ENCODE data around the gene TOP2B. TPM values are rescaled to one million over a fixed set of nuclear protein-coding genes. Genes with fewer than 3 reads are reported as not detected.

TOP2B gene
- total RNA-seq, 1 experiment from 2014 or later: 106 TPM

GRCh38 chr3:25567806-25568524 lies 96.7 kb downstream of the TOP2B start:
- Histone ChIP-seq H3K4me2 (no peak overlapping the region), H3K79me2 (ENCODE audit: low read depth) (no peaks in the 10 kb centered on the region), H3K4me3 (no peak overlapping the region), H3K4me1 (replicated peaks; ENCODE audit: insufficient read depth) (no peaks in the 10 kb centered on the region), H2AFZ (no peak overlapping the region), H3K9me3 (ENCODE audit: insufficient read depth, low read depth) (no peaks in the 10 kb centered on the region), H3F3A (ENCODE audit: insufficient read depth, low read depth) (no peaks in the 10 kb centered on the region), H3K9me2 (ENCODE audit: insufficient read depth) (no peaks in the 10 kb centered on the region; the same call in 1 of the 2 replicates), H3K27ac (no peak overlapping the region), H3K36me3 (ENCODE audit: low read depth) (no peaks in the 10 kb centered on the region), H3K27me3 (ENCODE audit: insufficient read depth, low read depth) (no peaks in the 10 kb centered on the region), H4K20me1 (ENCODE audit: insufficient read depth) (no peaks in the 10 kb centered on the region)
- no TSS peak for BruUV-seq (replicated peaks)
- ChIA-PET POLR2A (ENCODE audit: unreplicated experiment) (no interaction called here), CTCF (interaction anchor here (0.6 kb wide), 1 partner anchor 9 kb away, joined by 3 read pairs; no protein-coding TSS in a partner anchor)
- TF ChIP-seq CTCF (conservative IDR thresholded peaks at IDR 0.05) (no peak), EZH2 (IDR thresholded peaks at IDR 0.05; ENCODE audit: low read depth) (no peak)
- DNase-seq: no peak
- intact Hi-C loops (cut with micrococcal nuclease; ENCODE audit: unreplicated experiment): no loop called here

GRCh38 chr3:25567388-25567787 lies 97.3 kb downstream of the TOP2B start:
- POLR2A ChIA-PET (ENCODE audit: unreplicated experiment): no interaction called here
- no TSS peak for BruUV-seq (replicated peaks)

GRCh38 chr3:25566358-25566920 lies 98.3 kb downstream of the TOP2B start:
- ChIA-PET POLR2A (ENCODE audit: unreplicated experiment) (no interaction called here), CTCF (no interaction called here)
- no peaks in the 10 kb centered on the region for H3K9me3 ChIP-seq (ENCODE audit: insufficient read depth, low read depth)
- no peaks in the 10 kb centered on the region for H4K20me1 ChIP-seq (ENCODE audit: insufficient read depth)
- H3K79me2 ChIP-seq (ENCODE audit: low read depth): no peaks in the 10 kb centered on the region
- intact Hi-C loops (cut with micrococcal nuclease; ENCODE audit: unreplicated experiment): no loop called here
- H3K9me2 ChIP-seq (ENCODE audit: insufficient read depth): no peaks in the 10 kb centered on the region; the same call in 1 of the 2 replicates
- no peaks in the 10 kb centered on the region for H3K36me3 ChIP-seq (ENCODE audit: low read depth)
- H3F3A ChIP-seq (ENCODE audit: insufficient read depth, low read depth): no peaks in the 10 kb centered on the region
- no peak for TF ChIP-seq CTCF (conservative IDR thresholded peaks at IDR 0.05)
- no peak overlapping the region for H3K4me2 ChIP-seq
- no peaks in the 10 kb centered on the region for H3K27me3 ChIP-seq (ENCODE audit: insufficient read depth, low read depth)
- H3K4me1 ChIP-seq (replicated peaks; ENCODE audit: insufficient read depth): no peaks in the 10 kb centered on the region
- no peak overlapping the region for H3K27ac ChIP-seq
- no peak for DNase-seq
- BruUV-seq (replicated peaks): no TSS peak
- H2AFZ ChIP-seq: no peak overlapping the region
- no peak overlapping the region for H3K4me3 ChIP-seq

More at GRCh38 chr3:25567388-25567787, 97.3 kb downstream of the TOP2B start:
- no peaks in the 10 kb centered on the region for H3K9me3 ChIP-seq (ENCODE audit: insufficient read depth, low read depth)
- no peak overlapping the region for H3K27ac ChIP-seq
- no peaks in the 10 kb centered on the region for H3K36me3 ChIP-seq (ENCODE audit: low read depth)
- no peaks in the 10 kb centered on the region for H4K20me1 ChIP-seq (ENCODE audit: insufficient read depth)
- no peaks in the 10 kb centered on the region for H3K27me3 ChIP-seq (ENCODE audit: insufficient read depth, low read depth)
- H3K4me1 ChIP-seq (replicated peaks; ENCODE audit: insufficient read depth): no peaks in the 10 kb centered on the region
- DNase-seq: no peak
- H3K79me2 ChIP-seq (ENCODE audit: low read depth): no peaks in the 10 kb centered on the region
- H3F3A ChIP-seq (ENCODE audit: insufficient read depth, low read depth): no peaks in the 10 kb centered on the region
- H3K4me3 ChIP-seq: no peak overlapping the region
- CTCF ChIA-PET: interaction anchor here (0.6 kb wide), 1 partner anchor 9 kb away, joined by 3 read pairs; no protein-coding TSS in a partner anchor
- no peaks in the 10 kb centered on the region; the same call in 1 of the 2 replicates for H3K9me2 ChIP-seq (ENCODE audit: insufficient read depth)
- no peak overlapping the region for H2AFZ ChIP-seq
- intact Hi-C loops (cut with micrococcal nuclease; ENCODE audit: unreplicated experiment): no loop called here
- TF ChIP-seq CTCF (conservative IDR thresholded peaks at IDR 0.05) (no peak), EZH2 (IDR thresholded peaks at IDR 0.05; ENCODE audit: low read depth) (no peak)
- no peak overlapping the region for H3K4me2 ChIP-seq
